PC-9 (cell line): ENCODE results near the gene SLC51A. TPM values are rescaled to one million over a fixed set of nuclear protein-coding genes. Genes with fewer than 3 reads are reported as not detected.
A peak's percentile ranks its signal among the peaks of the same experiment; 100 is the strongest.

Experiments used
- BruUV-seq: library from RNA; stranded (reverse); fragments of 400-500 nt; replicated peaks from 2 replicates; lab custom pipeline; 2021; lab: Mats Ljungman, UMichigan
- CTCF ChIA-PET: fragments of 300-600 bp; sonication (Branson Sonifier 250); formaldehyde crosslinking; loops from one replicate; lab custom pipeline; 2022; ENCODE audit warnings: antibody characterized with exemption; lab: Charles Lee
- POLR2A ChIA-PET: fragments of 300-600 bp; sonication (Branson Sonifier 250); formaldehyde crosslinking; loops from one replicate; lab custom pipeline; 2022; ENCODE audit warnings: antibody characterized with exemption; ENCODE audit not compliant: unreplicated experiment; lab: Charles Lee
- DNase-seq, 2 experiments: peaks; one replicate each; pipeline versions ENCODE4 v3.0.0 to v3.0.0-alpha.2; 2015 to 2022; ENCODE audit warnings: mixed read lengths in 1 of 2
- H2AFZ ChIP-seq: fragments of 200-600 bp; sonication (generic); 2 replicates; pipeline ENCODE4 v1.8.1; 2017; ENCODE audit warnings: antibody characterized with exemption
- H3F3A ChIP-seq: fragments of 200-600 bp; sonication (generic); 2 replicates; pipeline ENCODE4 v1.8.1; 2017; ENCODE audit warnings: antibody characterized with exemption, mild to moderate bottlenecking, low read depth; ENCODE audit not compliant: insufficient read depth
- H3K27ac ChIP-seq: fragments of 200-600 bp; sonication (generic); 2 replicates; pipeline ENCODE4 v1.6.1; 2016; ENCODE audit warnings: mixed run types
- H3K27me3 ChIP-seq: fragments of 200-600 bp; sonication (generic); 2 replicates; pipeline ENCODE4 v1.6.1; 2016; ENCODE audit warnings: low read depth, mixed run types; ENCODE audit not compliant: insufficient read depth
- H3K36me3 ChIP-seq: fragments of 200-600 bp; sonication (generic); 2 replicates; pipeline ENCODE4 v1.6.1; 2016; ENCODE audit warnings: low read depth, mixed run types
- H3K4me1 ChIP-seq: fragments of 200-600 bp; sonication (generic); replicated peaks from 2 replicates; pipeline ENCODE4 v1.6.1; 2016; ENCODE audit warnings: mixed run types; ENCODE audit not compliant: insufficient read depth
- H3K4me2 ChIP-seq: fragments of 200-600 bp; sonication (generic); 2 replicates; pipeline ENCODE4 v1.6.1; 2017; ENCODE audit warnings: mixed run types
- H3K4me3 ChIP-seq: fragments of 200-600 bp; sonication (generic); 2 replicates; pipeline ENCODE4 v1.6.1; 2016; ENCODE audit warnings: mixed run types
- H3K79me2 ChIP-seq: fragments of 200-600 bp; sonication (generic); 2 replicates; pipeline ENCODE4 v1.6.1; 2017; ENCODE audit warnings: low read depth, mixed run types
- H3K9me2 ChIP-seq: fragments of 200-600 bp; sonication (generic); 2 replicates; pipeline ENCODE4 v1.8.1; 2017; ENCODE audit warnings: mild to moderate bottlenecking; ENCODE audit not compliant: insufficient read depth
- H3K9me3 ChIP-seq: fragments of 200-600 bp; sonication (generic); 2 replicates; pipeline ENCODE4 v1.8.1; 2016; ENCODE audit warnings: low read depth; ENCODE audit not compliant: insufficient read depth
- H4K20me1 ChIP-seq: fragments of 200-600 bp; sonication (generic); 2 replicates; pipeline ENCODE4 v1.8.1; 2017; ENCODE audit not compliant: insufficient read depth
- EZH2 ChIP-seq: fragments of 200-600 bp; sonication (generic); IDR thresholded peaks from 2 replicates; pipeline ENCODE4 v1.8.0; 2017; ENCODE audit warnings: antibody characterized with exemption, low read depth
- intact Hi-C: fragments of 100-400 bp; cut with micrococcal nuclease; formaldehyde crosslinking; loops from one replicate; pipeline ENCODE4 v1.10.0; 2022; ENCODE audit not compliant: unreplicated experiment
- total RNA-seq: library from RNA; stranded (reverse); gene quantifications from 2 replicates; pipeline ENCODE4 v1.2.3, GENCODE V29; 2021
- TF ChIP-seq, protein P1 (sequence below): fragments of 200-600 bp; sonication (generic); conservative IDR thresholded peaks from 2 replicates; pipeline ENCODE4 v1.6.1; 2017; ENCODE audit warnings: mixed run types, antibody characterized with exemption, mild to moderate bottlenecking, moderate library complexity

Gene SLC51A
- total RNA-seq, 1 experiment from 2014 or later, result 10.3 TPM

DNA sequence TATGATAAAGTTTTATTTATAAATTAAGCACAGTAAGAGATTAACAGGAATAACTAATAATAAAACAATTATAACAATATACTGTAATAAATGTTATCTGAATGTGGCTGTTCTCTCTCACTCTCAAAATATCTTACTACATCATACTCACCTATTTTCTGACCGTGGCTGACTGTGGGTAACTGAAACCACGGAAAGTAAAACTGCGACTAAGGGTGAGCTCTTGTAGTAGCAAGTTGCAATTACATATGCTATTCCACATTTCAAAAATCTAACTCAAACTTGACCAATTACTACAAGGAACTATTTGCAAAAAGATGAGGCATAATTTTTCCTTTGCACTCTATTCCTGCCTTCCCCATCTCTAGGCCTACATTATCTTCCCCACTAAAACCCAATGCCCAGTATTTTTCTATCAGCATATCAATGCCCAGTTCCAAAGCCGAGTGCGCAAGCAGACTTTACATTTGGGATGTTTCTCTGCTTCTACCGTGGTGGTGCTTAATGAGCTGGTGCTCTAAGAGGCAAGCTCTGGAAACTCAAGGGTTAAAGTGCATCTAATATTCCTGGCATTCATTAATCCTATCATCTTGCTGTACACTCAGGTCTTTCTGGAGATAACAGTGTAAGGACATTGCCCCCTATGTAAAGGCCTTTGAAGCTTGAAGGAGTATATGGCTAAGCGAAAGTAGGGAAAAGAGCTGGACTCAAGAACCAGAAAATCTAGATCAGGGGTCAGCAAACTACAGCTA lies 64.5 kb downstream of the SLC51A start:
- no TSS peak for BruUV-seq
- no peaks in the 10 kb centered on the region for H3K27me3 ChIP-seq
- no peaks in the 10 kb centered on the region for H4K20me1 ChIP-seq
- no peak overlapping the region for H2AFZ ChIP-seq
- no peak for DNase-seq
- no peak overlapping the region for H3K4me2 ChIP-seq
- ChIA-PET CTCF (interaction anchor here (0.6 kb wide), 1 partner anchor 201 kb away, joined by 3 read pairs; no protein-coding TSS in a partner anchor), POLR2A (no interaction called here)
- TF ChIP-seq, protein P1, sequence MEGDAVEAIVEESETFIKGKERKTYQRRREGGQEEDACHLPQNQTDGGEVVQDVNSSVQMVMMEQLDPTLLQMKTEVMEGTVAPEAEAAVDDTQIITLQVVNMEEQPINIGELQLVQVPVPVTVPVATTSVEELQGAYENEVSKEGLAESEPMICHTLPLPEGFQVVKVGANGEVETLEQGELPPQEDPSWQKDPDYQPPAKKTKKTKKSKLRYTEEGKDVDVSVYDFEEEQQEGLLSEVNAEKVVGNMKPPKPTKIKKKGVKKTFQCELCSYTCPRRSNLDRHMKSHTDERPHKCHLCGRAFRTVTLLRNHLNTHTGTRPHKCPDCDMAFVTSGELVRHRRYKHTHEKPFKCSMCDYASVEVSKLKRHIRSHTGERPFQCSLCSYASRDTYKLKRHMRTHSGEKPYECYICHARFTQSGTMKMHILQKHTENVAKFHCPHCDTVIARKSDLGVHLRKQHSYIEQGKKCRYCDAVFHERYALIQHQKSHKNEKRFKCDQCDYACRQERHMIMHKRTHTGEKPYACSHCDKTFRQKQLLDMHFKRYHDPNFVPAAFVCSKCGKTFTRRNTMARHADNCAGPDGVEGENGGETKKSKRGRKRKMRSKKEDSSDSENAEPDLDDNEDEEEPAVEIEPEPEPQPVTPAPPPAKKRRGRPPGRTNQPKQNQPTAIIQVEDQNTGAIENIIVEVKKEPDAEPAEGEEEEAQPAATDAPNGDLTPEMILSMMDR, result no peak
- TF ChIP-seq EZH2, result no peak
- peaks cover 35% of the 10 kb centered on the region for H3K4me1 ChIP-seq
- no peak overlapping the region for H3K4me3 ChIP-seq
- H3K36me3 ChIP-seq, result peaks cover 8% of the 10 kb centered on the region; the same call in 1 of the 2 replicates
- H3F3A ChIP-seq, result peaks cover 35% of the 10 kb centered on the region
- H3K27ac ChIP-seq, result peak overlapping the region; percentile 14
- intact Hi-C loops, result no loop called here
- H3K9me3 ChIP-seq, result no peaks in the 10 kb centered on the region
- H3K79me2 ChIP-seq, result peaks cover 87% of the 10 kb centered on the region
- H3K9me2 ChIP-seq, result no peaks in the 10 kb centered on the region

GRCh38 chr3:196281962-196282361 lies 65.6 kb downstream of the SLC51A start:
- H3K4me3 ChIP-seq, result no peak overlapping the region
- ChIA-PET CTCF (no interaction called here), POLR2A (no interaction called here)
- H3K4me2 ChIP-seq, result no peak overlapping the region
- no peak overlapping the region for H2AFZ ChIP-seq
- DNase-seq, result no peak
- no TSS peak for BruUV-seq
- H3F3A ChIP-seq, result peaks cover 40% of the 10 kb centered on the region
- peaks cover 90% of the 10 kb centered on the region for H3K79me2 ChIP-seq
- H3K9me2 ChIP-seq, result no peaks in the 10 kb centered on the region
- no peaks in the 10 kb centered on the region for H4K20me1 ChIP-seq
- no peak for TF ChIP-seq EZH2
- TF ChIP-seq, protein P1, result no peak
- H3K36me3 ChIP-seq, result peaks cover 8% of the 10 kb centered on the region; the same call in 1 of the 2 replicates
- no peaks in the 10 kb centered on the region for H3K27me3 ChIP-seq
- intact Hi-C loops, result no loop called here
- no peaks in the 10 kb centered on the region for H3K9me3 ChIP-seq
- peaks cover 44% of the 10 kb centered on the region for H3K4me1 ChIP-seq
- H3K27ac ChIP-seq, result 0 out of 2 replicates have a peak overlapping the region, but pooled peaks have one; percentile 14

Other genes with a start within 250 kb of the SLC51A start
- 134 and 195 TPM in 2 replicates for gene TFRC, start 134.4 kb upstream of the SLC51A start, total RNA-seq
- not detected in 2 replicates for gene ZDHHC19, start 5.1 kb upstream of the SLC51A start, total RNA-seq
- gene PCYT1A, start 71.2 kb downstream of the SLC51A start, total RNA-seq, result 74.4 and 91.2 TPM in 2 replicates
- gene DYNLT2B, start 101.7 kb downstream of the SLC51A start, total RNA-seq, result 5.1 and 5.3 TPM in 2 replicates
- gene TM4SF19, start 121.9 kb downstream of the SLC51A start, total RNA-seq, result 50.1 and 74.8 TPM in 2 replicates
- gene UBXN7, start 215.9 kb downstream of the SLC51A start, total RNA-seq, result 68.6 and 125 TPM in 2 replicates